Activated CD8-positive, alpha-beta memory T cell treated with anti-CD3 and anti-CD28 coated beads, Interleukin-2, amount 10 ng/mL, durations not matched to agents 7 days and 5 days (primary cell): ENCODE results near the gene N4BP2L2. TPM values are rescaled to one million over a fixed set of nuclear protein-coding genes. Genes with fewer than 3 reads are reported as not detected.

Experiments used
- ATAC-seq: fragments of 150-1000 bp; cut with Tn5 transposase; one replicate; pipeline ENCODE4 v1.10.0; 2021; ENCODE audit warnings: moderate library complexity
- CTCF ChIA-PET: fragments of 350-600 bp; sonication (Branson Sonifier 250); formaldehyde crosslinking; loops from one replicate; lab custom pipeline; 2021; ENCODE audit warnings: antibody characterized with exemption; lab: Charles Lee
- DNase-seq: peaks from one replicate; pipeline ENCODE4 v3.0.0-alpha.2; 2020
- H3K27ac Mint-ChIP-seq: one replicate; pipeline ENCODE4 v1.8.0; 2021; ENCODE audit warnings: mild to moderate bottlenecking, mixed read lengths
- H3K27me3 Mint-ChIP-seq: one replicate; pipeline ENCODE4 v1.8.0; 2021; ENCODE audit warnings: mixed read lengths
- H3K36me3 Mint-ChIP-seq: one replicate; pipeline ENCODE4 v1.8.0; 2021; ENCODE audit warnings: mild to moderate bottlenecking, mixed read lengths
- H3K4me1 Mint-ChIP-seq: one replicate; pipeline ENCODE4 v1.8.0; 2021; ENCODE audit warnings: mixed read lengths
- H3K4me3 Mint-ChIP-seq: one replicate; pipeline ENCODE4 v1.8.0; 2021; ENCODE audit warnings: mild to moderate bottlenecking, moderate library complexity, mixed read lengths
- H3K9me3 Mint-ChIP-seq: one replicate; pipeline ENCODE4 v1.8.0; 2022; ENCODE audit warnings: low read depth, mixed read lengths
- total RNA-seq, 2 experiments: library from RNA; stranded (reverse); gene quantifications; one replicate each; pipeline ENCODE4 v1.2.3, GENCODE V29; 2021

Gene N4BP2L2
- total RNA-seq, 2 experiments from 2014 or later: 87.9 to 112 TPM

- H3K36me3 Mint-ChIP-seq: peaks cover 1% of the 10 kb centered on the region
- H3K27me3 Mint-ChIP-seq: no peaks in the 10 kb centered on the region
- no peak overlapping the region for H3K27ac Mint-ChIP-seq
- no peak for ATAC-seq
- DNase-seq: no peak
- CTCF ChIA-PET: no interaction called here
- peaks cover 16% of the 10 kb centered on the region for H3K4me1 Mint-ChIP-seq
- H3K4me3 Mint-ChIP-seq: no peak overlapping the region
- H3K9me3 Mint-ChIP-seq: no peaks in the 10 kb centered on the region
Observed at GRCh38 chr13:32474999-32475792, 63.4 kb downstream of the N4BP2L2 start.

GRCh38 chr13:32473650-32474049 lies 64.9 kb downstream of the N4BP2L2 start:
- CTCF ChIA-PET: no interaction called here
- Mint-ChIP-seq H3K9me3 (no peaks in the 10 kb centered on the region), H3K4me3 (no peak overlapping the region), H3K27me3 (no peaks in the 10 kb centered on the region), H3K27ac (no peak overlapping the region), H3K4me1 (peaks cover 16% of the 10 kb centered on the region), H3K36me3 (peaks cover 1% of the 10 kb centered on the region)
- ATAC-seq (no peak), DNase-seq (no peak)

- CTCF ChIA-PET: no interaction called here
- no peaks in the 10 kb centered on the region for H3K27me3 Mint-ChIP-seq
- no peak overlapping the region for H3K4me3 Mint-ChIP-seq
- H3K36me3 Mint-ChIP-seq: peaks cover 1% of the 10 kb centered on the region
- peaks cover 16% of the 10 kb centered on the region for H3K4me1 Mint-ChIP-seq
- H3K9me3 Mint-ChIP-seq: no peaks in the 10 kb centered on the region
- H3K27ac Mint-ChIP-seq: peak overlapping the region; percentile 80
- ATAC-seq (peak; percentile 60), DNase-seq (no peak)
Observed at GRCh38 chr13:32472194-32472621, 66.4 kb downstream of the N4BP2L2 start.

- Mint-ChIP-seq H3K27me3 (no peaks in the 10 kb centered on the region), H3K9me3 (no peaks in the 10 kb centered on the region), H3K27ac (peak overlapping the region; percentile 80), H3K36me3 (peaks cover 1% of the 10 kb centered on the region), H3K4me3 (no peak overlapping the region), H3K4me1 (peaks cover 16% of the 10 kb centered on the region)
- ATAC-seq (no peak), DNase-seq (no peak)
- CTCF ChIA-PET: no interaction called here
Observed at GRCh38 chr13:32471187-32471922, 67.2 kb downstream of the N4BP2L2 start.

- H3K4me1 Mint-ChIP-seq: peaks cover 16% of the 10 kb centered on the region
- ATAC-seq: no peak
Observed at GRCh38 chr13:32468502-32469142, 70.0 kb downstream of the N4BP2L2 start.

GRCh38 chr13:32456591-32456990 lies 82.0 kb downstream of the N4BP2L2 start:
- ATAC-seq (no peak), DNase-seq (no peak)
- Mint-ChIP-seq H3K36me3 (peaks cover 43% of the 10 kb centered on the region), H3K27ac (no peak overlapping the region), H3K9me3 (peaks cover 15% of the 10 kb centered on the region), H3K4me3 (no peak overlapping the region), H3K4me1 (peaks cover 4% of the 10 kb centered on the region), H3K27me3 (no peaks in the 10 kb centered on the region)
- CTCF ChIA-PET: no interaction called here

More at GRCh38 chr13:32468502-32469142, 70.0 kb downstream of the N4BP2L2 start:
- H3K4me3 Mint-ChIP-seq: no peak overlapping the region
- H3K27ac Mint-ChIP-seq: no peak overlapping the region
- H3K9me3 Mint-ChIP-seq: no peaks in the 10 kb centered on the region
- no peak for DNase-seq
- peaks cover 4% of the 10 kb centered on the region for H3K36me3 Mint-ChIP-seq
- CTCF ChIA-PET: interaction anchor here (0.6 to 3.1 kb wide), 4 partner anchors 61 to 114 kb away, joined by 3 to 22 read pairs (median 4); no protein-coding TSS in a partner anchor
- no peaks in the 10 kb centered on the region for H3K27me3 Mint-ChIP-seq

- Mint-ChIP-seq H3K27me3 (no peaks in the 10 kb centered on the region), H3K27ac (no peak overlapping the region), H3K4me3 (no peak overlapping the region), H3K9me3 (peaks cover 15% of the 10 kb centered on the region), H3K36me3 (peaks cover 45% of the 10 kb centered on the region), H3K4me1 (peaks cover 4% of the 10 kb centered on the region)
- no peak for ATAC-seq
- DNase-seq: no peak
- CTCF ChIA-PET: no interaction called here
Observed at GRCh38 chr13:32455594-32455903, 83.0 kb downstream of the N4BP2L2 start.

GRCh38 chr13:32454886-32455593 lies 83.6 kb downstream of the N4BP2L2 start:
- ATAC-seq: no peak
- Mint-ChIP-seq H3K4me3 (no peak overlapping the region), H3K36me3 (peaks cover 44% of the 10 kb centered on the region), H3K9me3 (peaks cover 15% of the 10 kb centered on the region), H3K27me3 (no peaks in the 10 kb centered on the region), H3K4me1 (peaks cover 4% of the 10 kb centered on the region), H3K27ac (no peak overlapping the region)
- CTCF ChIA-PET: interaction anchor here (2.6 kb wide), 1 partner anchor 13 kb away, joined by 9 read pairs; no protein-coding TSS in a partner anchor
- no peak for DNase-seq

- Mint-ChIP-seq H3K27ac (no peak overlapping the region), H3K27me3 (no peaks in the 10 kb centered on the region)
Observed at GRCh38 chr13:32453981-32454380, 84.6 kb downstream of the N4BP2L2 start.

GRCh38 chr13:32448972-32449371 lies 89.6 kb downstream of the N4BP2L2 start:
- no peaks in the 10 kb centered on the region for H3K27me3 Mint-ChIP-seq
- no peaks in the 10 kb centered on the region for H3K9me3 Mint-ChIP-seq
- ATAC-seq: no peak
- no peak overlapping the region for H3K27ac Mint-ChIP-seq
- peaks cover 7% of the 10 kb centered on the region for H3K36me3 Mint-ChIP-seq
- CTCF ChIA-PET: interaction anchor here (1.2 kb wide), 1 partner anchor 18 kb away, joined by 3 read pairs; no protein-coding TSS in a partner anchor
- H3K4me1 Mint-ChIP-seq: peaks cover 12% of the 10 kb centered on the region
- DNase-seq: no peak
- H3K4me3 Mint-ChIP-seq: no peak overlapping the region

More at GRCh38 chr13:32453981-32454380, 84.6 kb downstream of the N4BP2L2 start:
- H3K4me1 Mint-ChIP-seq: peaks cover 4% of the 10 kb centered on the region
- DNase-seq (no peak), ATAC-seq (no peak)
- CTCF ChIA-PET: interaction anchor here (2.6 kb wide), 1 partner anchor 11 kb away, joined by 9 read pairs; no protein-coding TSS in a partner anchor
- H3K9me3 Mint-ChIP-seq: peaks cover 15% of the 10 kb centered on the region
- peaks cover 37% of the 10 kb centered on the region for H3K36me3 Mint-ChIP-seq
- no peak overlapping the region for H3K4me3 Mint-ChIP-seq

GRCh38 chr13:32447894-32448623 lies 90.5 kb downstream of the N4BP2L2 start:
- Mint-ChIP-seq H3K4me3 (no peak overlapping the region), H3K27me3 (no peaks in the 10 kb centered on the region), H3K4me1 (peaks cover 13% of the 10 kb centered on the region), H3K9me3 (no peaks in the 10 kb centered on the region), H3K27ac (peak overlapping the region; percentile 4), H3K36me3 (peaks cover 4% of the 10 kb centered on the region)
- DNase-seq: no peak
- CTCF ChIA-PET: interaction anchor here (1.2 to 1.6 kb wide), 2 partner anchors 19 to 67 kb away, joined by 3 to 5 read pairs; no protein-coding TSS in a partner anchor
- peak; percentile 36 for ATAC-seq

- DNase-seq (no peak), ATAC-seq (no peak)
- H3K4me3 Mint-ChIP-seq: no peak overlapping the region
- H3K27me3 Mint-ChIP-seq: no peaks in the 10 kb centered on the region
- H3K36me3 Mint-ChIP-seq: peaks cover 4% of the 10 kb centered on the region
- no peaks in the 10 kb centered on the region for H3K9me3 Mint-ChIP-seq
- peaks cover 16% of the 10 kb centered on the region for H3K4me1 Mint-ChIP-seq
- H3K27ac Mint-ChIP-seq: peak overlapping the region; percentile 12
- CTCF ChIA-PET: interaction anchor here (1.6 kb wide), 1 partner anchor 66 kb away, joined by 5 read pairs; no protein-coding TSS in a partner anchor
Observed at GRCh38 chr13:32446773-32447465, 91.7 kb downstream of the N4BP2L2 start.
